ENCODE results near the gene MOB3A.

DNA sequence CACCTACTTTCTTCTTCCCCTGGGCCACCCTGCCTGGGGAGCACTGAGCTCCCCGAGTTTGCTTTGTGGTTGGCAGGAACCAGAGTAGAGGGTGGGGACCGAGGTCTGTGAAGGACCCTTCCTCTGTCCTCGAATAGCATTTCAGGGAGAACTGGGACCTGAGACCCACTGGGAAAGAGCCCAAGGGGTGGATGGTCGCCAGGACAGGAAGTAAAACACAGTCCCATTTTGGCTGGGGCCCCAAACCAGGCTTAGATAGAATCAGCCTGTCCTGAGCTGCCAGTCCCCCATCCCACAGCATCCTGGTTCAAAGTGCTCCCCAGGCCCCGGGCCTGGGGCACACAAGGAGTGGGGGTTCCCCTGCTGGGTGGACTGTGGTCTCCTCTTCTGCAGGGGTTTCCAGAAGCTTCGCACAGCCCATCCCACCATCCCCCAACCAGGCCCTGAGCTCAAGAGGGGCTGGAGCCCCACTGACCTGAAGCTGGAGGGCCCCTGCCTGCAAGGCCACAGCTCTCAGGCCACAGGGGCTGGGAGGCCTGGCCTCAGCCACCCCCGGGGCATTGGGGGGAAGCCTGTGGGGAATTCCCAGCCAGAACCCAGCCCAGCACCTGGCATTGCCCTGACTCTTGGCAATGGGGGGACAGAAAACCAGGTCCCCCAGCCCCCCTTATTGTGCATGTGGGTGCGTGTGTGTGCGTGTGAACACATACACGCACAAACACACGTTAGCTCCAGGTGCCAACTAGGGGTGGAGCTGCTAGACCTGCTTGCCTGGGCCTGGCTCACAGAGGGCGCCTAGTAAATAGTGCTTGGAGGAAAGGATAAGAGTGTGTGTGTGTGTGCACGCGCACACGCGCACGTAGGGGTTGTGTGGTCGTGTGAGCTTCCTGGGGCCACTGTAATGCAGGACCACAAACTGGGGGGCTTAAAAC, 44.1 kb downstream of the MOB3A start:
- TF ChIP-seq, protein P1, sequence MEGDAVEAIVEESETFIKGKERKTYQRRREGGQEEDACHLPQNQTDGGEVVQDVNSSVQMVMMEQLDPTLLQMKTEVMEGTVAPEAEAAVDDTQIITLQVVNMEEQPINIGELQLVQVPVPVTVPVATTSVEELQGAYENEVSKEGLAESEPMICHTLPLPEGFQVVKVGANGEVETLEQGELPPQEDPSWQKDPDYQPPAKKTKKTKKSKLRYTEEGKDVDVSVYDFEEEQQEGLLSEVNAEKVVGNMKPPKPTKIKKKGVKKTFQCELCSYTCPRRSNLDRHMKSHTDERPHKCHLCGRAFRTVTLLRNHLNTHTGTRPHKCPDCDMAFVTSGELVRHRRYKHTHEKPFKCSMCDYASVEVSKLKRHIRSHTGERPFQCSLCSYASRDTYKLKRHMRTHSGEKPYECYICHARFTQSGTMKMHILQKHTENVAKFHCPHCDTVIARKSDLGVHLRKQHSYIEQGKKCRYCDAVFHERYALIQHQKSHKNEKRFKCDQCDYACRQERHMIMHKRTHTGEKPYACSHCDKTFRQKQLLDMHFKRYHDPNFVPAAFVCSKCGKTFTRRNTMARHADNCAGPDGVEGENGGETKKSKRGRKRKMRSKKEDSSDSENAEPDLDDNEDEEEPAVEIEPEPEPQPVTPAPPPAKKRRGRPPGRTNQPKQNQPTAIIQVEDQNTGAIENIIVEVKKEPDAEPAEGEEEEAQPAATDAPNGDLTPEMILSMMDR (IDR thresholded peaks at IDR 0.05), result no peak
- no peak for TF ChIP-seq ZFX (IDR thresholded peaks at IDR 0.05; ENCODE audit: borderline replicate concordance)

Data from 22Rv1 (cell line).